ENCODE results near the gene SORL1. TPM values are rescaled to one million over a fixed set of nuclear protein-coding genes. Genes with fewer than 3 reads are reported as not detected.

SORL1 gene
- total and polyA plus RNA-seq, 2 of the 8 experiments (the other 6 are each of a cell fraction or from before 2014, with no cell fraction given): 38.1 to 65.5 TPM

DNA sequence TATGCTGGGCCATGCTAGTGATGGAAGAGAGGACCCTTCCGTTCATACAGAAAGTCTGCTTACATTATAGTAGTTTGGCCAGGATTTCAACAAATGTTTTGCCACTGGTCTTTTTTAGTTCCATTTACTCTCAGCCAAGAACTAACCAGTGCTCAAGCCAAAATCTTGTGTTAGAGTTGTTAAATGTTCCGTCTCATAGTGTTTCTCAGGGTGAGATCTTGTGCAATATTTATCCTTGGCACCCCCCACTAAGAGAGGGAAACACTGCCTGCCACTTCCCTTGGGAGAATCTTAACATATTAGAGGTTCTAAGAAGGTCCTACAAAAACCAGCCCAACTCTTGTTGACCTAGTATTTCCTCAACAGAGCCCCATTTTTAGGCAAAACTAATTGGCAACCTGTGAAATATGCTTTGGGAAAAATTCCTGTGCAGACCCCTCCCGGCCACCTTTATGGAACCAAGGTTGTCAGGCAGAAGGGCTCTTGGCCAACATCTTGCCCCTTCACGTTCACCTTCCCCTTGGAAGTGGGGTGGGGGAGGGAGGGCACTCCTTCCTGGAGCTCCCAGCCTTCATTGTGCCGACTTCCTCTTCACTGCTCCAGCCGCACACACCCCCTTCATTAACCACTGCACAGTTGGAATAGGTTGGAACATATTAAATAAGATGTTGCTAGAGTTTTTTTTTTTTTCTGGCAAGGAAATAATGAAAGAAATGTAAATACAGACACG is 173.8 kb downstream of the SORL1 start (continued):
- TF ChIP-seq, protein P1, sequence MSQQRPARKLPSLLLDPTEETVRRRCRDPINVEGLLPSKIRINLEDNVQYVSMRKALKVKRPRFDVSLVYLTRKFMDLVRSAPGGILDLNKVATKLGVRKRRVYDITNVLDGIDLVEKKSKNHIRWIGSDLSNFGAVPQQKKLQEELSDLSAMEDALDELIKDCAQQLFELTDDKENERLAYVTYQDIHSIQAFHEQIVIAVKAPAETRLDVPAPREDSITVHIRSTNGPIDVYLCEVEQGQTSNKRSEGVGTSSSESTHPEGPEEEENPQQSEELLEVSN (IDR thresholded peaks at IDR 0.05): no peak

All from H1 (cell line).